Neutrophil (primary cell): Measurements from ENCODE around the gene IL4R.

Experiments used
- H3K27ac ChIP-seq: fragments of 200-600 bp; sonication (generic); 2 replicates; pipeline ENCODE4 v1.5.1; 2016; ENCODE audit warnings: mild to moderate bottlenecking, moderate library complexity
- H3K27me3 ChIP-seq: fragments of 200-600 bp; sonication (generic); 2 replicates; pipeline ENCODE4 v1.6.0; 2016; ENCODE audit warnings: mild to moderate bottlenecking
- H3K36me3 ChIP-seq: fragments of 200-600 bp; sonication (generic); 2 replicates; pipeline ENCODE4 v1.5.1; 2017
- H3K4me1 ChIP-seq, 2 experiments: fragments of 200-600 bp in 1 of 2; sonication (generic) in 1 of 2; 1 replicate in 1 of 2; 2 replicates in 1 of 2; pipeline versions ENCODE4 v1.5.1 to v1.6.1; 2013 to 2016; ENCODE audit warnings: low read depth in 1 of 2, low read length in 1 of 2, mild to moderate bottlenecking in 1 of 2, moderate library complexity in 1 of 2; ENCODE audit not compliant: control insufficient read depth in 1 of 2, insufficient read depth in 1 of 2
- H3K4me3 ChIP-seq, 2 experiments: fragments of 200-600 bp in 1 of 2; sonication (generic) in 1 of 2; 1 replicate in 1 of 2; 2 replicates in 1 of 2; pipeline ENCODE4 v1.5.1; 2013 to 2016; ENCODE audit warnings: low read depth in 1 of 2, low read length in 1 of 2, mild to moderate bottlenecking in 1 of 2, moderate library complexity in 1 of 2
- H3K9me3 ChIP-seq: fragments of 200-600 bp; sonication (generic); 2 replicates; pipeline ENCODE4 v1.5.1; 2016
- TF ChIP-seq, protein P1 (sequence below): fragments of 200-600 bp; sonication (generic); IDR thresholded peaks from 2 replicates; pipeline ENCODE4 v1.5.1; 2016; ENCODE audit warnings: antibody characterized with exemption

IL4R gene

GRCh38 chr16:27318392-27319256, 4.8 kb downstream of the IL4R start:
- H3K9me3 ChIP-seq = no peaks in the 10 kb centered on the region
- TF ChIP-seq, protein P1, sequence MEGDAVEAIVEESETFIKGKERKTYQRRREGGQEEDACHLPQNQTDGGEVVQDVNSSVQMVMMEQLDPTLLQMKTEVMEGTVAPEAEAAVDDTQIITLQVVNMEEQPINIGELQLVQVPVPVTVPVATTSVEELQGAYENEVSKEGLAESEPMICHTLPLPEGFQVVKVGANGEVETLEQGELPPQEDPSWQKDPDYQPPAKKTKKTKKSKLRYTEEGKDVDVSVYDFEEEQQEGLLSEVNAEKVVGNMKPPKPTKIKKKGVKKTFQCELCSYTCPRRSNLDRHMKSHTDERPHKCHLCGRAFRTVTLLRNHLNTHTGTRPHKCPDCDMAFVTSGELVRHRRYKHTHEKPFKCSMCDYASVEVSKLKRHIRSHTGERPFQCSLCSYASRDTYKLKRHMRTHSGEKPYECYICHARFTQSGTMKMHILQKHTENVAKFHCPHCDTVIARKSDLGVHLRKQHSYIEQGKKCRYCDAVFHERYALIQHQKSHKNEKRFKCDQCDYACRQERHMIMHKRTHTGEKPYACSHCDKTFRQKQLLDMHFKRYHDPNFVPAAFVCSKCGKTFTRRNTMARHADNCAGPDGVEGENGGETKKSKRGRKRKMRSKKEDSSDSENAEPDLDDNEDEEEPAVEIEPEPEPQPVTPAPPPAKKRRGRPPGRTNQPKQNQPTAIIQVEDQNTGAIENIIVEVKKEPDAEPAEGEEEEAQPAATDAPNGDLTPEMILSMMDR = no peak
- peaks cover 16% of the 10 kb centered on the region for H3K36me3 ChIP-seq
- peaks cover 87 to 89% of the 10 kb centered on the region in 2 experiments for H3K4me1 ChIP-seq
- H3K27me3 ChIP-seq = no peaks in the 10 kb centered on the region
- H3K4me3 ChIP-seq = peak overlapping the region; percentile 86 to 98
- H3K27ac ChIP-seq = peak overlapping the region; percentile 99

DNA sequence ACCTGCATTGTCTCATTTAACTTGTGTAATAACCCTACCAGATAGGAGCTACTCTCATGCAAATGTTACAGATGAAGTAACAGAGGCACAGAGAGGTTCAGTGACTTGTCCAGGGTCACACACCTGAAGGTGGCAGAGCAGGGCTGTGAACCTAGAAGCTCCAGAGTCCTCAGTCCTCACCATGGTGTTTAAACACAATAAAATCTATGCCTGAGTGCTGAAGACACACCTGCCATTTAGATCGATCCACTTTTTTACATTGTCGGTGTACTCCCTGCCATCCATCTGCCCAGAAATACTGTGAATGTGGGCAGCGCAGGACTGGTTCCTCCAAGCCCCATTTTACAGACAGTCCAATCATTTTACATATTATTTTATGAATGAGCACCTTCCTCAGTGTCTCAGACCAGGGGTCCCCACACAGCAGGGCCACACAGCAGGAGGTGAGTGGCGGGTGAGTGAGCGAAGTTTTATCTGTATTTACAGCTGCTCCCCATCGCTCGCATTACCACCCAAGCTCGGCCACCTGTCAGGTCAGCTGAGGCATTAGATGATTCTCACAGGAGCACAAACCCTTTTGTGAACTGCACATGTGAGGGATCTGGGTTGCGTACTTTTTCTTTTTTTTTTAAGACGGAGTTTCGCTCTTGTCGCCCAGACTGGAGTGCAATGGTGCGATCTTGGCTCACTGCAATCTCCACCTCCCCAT, 5.6 kb downstream of the IL4R start:
- peak overlapping the region; percentile 86 to 98 for H3K4me3 ChIP-seq
- H3K27ac ChIP-seq = peak overlapping the region; percentile 99
- H3K27me3 ChIP-seq = no peaks in the 10 kb centered on the region
- TF ChIP-seq, protein P1 = no peak
- H3K36me3 ChIP-seq = peaks cover 24% of the 10 kb centered on the region
- H3K9me3 ChIP-seq = no peaks in the 10 kb centered on the region
- H3K4me1 ChIP-seq = peaks cover 95 to 97% of the 10 kb centered on the region in 2 experiments

DNA sequence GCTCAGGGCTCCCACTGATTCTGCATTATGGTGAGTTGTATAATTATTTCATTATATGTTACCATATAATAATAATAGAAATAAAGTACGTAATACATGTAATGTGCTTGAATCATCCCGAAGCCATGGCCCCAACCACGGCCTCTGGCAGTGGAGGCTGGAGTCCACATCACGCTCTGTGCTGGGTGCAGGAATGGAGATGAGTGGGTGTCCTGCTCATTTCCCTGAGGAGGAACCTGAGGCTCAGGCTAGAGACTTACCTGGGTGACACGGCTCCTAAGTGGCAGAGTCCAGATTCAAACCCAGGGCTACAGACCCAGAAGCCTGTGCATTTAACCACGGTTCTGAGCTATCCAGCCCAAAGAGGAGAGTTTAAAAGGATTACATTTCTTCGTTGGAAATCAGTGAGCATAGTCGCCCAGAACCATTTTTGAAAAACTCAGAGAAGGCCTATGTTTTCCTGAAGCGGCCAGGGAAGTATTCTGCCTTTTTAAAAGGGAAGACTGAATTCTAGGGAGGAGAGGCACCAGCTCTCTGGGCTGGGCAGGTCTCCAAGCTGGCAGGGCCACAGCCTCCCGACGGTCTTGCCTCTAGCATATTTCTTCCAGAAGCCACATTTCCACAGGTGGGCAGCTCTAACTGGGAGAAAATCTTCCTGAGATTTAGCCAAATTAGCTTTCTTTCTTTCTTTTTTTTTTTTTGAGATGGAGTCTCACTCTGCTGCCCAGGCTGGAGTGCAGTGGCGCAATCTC, 6.7 kb downstream of the IL4R start:
- no peak overlapping the region for H3K4me3 ChIP-seq
- TF ChIP-seq, protein P1 = no peak
- peaks cover 98 to 100% of the 10 kb centered on the region in 2 experiments for H3K4me1 ChIP-seq
- H3K27ac ChIP-seq = peak overlapping the region; percentile 99
- H3K36me3 ChIP-seq = peaks cover 30% of the 10 kb centered on the region
- H3K27me3 ChIP-seq = no peaks in the 10 kb centered on the region
- no peaks in the 10 kb centered on the region for H3K9me3 ChIP-seq

DNA sequence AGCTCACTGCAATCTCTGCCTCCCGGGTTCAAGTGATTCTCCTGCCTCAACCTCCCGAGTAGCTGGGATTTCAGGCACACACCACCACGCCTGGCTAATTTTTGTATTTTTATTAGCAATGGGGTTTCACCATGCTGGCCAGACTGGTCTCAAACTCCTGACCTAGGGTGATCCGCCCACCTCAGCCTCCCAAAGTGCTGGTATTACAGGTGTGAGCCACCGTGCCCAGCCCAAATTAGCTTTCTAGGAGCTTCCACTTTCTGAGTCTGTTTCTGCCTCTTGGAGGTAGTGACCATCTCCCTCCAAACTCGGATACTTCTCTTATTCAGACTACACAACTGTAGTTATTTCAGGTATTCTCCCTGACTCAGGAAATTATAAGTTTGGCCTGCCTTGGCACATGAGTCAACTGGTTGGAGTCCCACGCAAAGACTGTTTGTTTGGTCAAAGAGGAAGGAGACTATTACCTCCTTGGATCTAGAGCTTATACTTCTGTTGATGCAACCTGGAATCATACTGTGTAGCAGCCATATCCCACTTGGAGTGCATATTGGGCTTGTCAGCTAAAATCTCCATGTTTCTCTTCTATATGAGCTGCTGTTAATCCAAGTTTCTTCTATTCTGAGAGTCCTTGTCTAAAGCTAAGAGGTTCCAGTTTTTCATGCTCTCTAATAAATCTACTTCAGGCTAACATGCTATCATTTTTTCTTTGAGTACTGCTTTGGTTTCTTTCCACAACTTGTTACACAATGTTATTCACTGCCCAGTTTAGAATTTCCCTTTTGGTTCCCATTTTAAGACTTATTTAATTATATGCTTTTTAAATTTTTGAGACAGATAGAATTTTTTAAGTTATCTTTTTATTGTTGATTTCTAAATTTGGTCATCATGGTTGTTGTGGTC, 7.5 kb downstream of the IL4R start:
- H3K4me3 ChIP-seq = peak overlapping the region in 1 of 2 experiments; percentile 28
- H3K27me3 ChIP-seq = no peaks in the 10 kb centered on the region
- peak overlapping the region; percentile 99 for H3K27ac ChIP-seq
- TF ChIP-seq, protein P1 = no peak
- H3K36me3 ChIP-seq = peaks cover 30% of the 10 kb centered on the region
- peaks cover 98 to 100% of the 10 kb centered on the region in 2 experiments for H3K4me1 ChIP-seq
- no peaks in the 10 kb centered on the region for H3K9me3 ChIP-seq
